Stimulated activated CD4-positive, alpha-beta T cell treated with anti-CD3 and anti-CD28 coated beads, Interleukin-1b, Interleukin-23, amount 100 ng/mL, for 24 hours (primary cell): Measurements from ENCODE around the gene ZNF277.

Experiments used
- DNase-seq, 4 experiments: peaks; one replicate each; pipeline ENCODE4 v3.0.0-alpha.2; 2020; ENCODE audit warnings: low read depth in 4 of 4, low spot score in 1 of 4

The ZNF277 gene

DNA sequence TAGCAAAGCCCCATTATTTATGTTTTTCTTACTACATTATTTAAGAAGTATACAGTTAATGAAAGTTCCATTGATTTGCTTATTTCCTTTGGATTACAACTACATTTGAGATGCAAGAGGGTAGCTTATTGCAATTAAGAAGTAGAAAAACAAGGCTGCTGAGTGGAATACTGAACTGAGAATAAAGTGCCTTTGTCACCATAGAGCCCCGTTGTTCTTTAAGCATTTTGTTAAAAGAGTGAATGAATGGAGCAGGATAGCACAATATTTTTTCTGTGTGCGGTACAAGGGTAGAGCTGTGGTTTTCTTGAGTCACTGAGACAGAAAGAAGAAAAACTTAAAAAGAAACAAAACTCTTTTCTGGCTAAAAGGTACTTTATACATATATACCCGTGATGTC lies 45.6 kb downstream of the ZNF277 start:
- DNase-seq, result no peak

DNA sequence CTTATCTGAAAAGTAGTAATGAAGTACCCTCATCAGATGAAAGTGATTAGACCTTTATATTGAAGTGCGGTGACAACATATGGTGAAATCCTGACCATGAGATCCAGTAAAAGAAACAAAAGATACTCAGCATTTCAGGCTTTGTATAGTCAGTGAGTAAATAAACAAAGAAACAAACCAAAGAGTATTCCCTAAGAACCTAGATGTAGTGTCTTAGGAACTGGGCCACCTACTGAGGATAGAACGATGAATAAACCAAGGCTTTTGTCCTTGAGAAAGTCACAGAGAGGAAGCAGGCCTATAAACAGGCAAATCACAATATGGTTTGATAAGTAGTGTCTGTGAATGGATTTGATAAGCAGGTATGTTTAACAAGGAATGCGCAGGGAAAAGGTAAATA lies 46.2 kb downstream of the ZNF277 start:
- DNase-seq, result no peak

DNA sequence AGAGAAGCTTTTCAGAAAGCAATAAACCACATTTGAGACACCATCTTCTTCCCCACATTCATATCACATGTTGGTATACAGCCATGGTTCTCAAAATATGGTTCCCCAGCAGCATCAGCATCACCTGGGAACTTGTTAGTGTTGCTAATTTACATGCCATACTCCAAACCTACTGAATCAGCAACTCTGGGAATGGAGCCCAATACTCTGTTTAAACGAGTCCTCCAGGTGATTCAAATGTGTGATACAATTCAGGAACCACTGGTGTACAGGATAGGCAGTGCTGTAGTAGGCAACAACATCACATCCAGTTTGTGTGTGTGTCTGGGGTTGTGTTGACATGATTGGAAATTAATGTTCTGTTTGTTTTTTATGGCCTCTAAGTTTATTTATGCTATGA lies 47.7 kb downstream of the ZNF277 start:
- no peak for DNase-seq

DNA sequence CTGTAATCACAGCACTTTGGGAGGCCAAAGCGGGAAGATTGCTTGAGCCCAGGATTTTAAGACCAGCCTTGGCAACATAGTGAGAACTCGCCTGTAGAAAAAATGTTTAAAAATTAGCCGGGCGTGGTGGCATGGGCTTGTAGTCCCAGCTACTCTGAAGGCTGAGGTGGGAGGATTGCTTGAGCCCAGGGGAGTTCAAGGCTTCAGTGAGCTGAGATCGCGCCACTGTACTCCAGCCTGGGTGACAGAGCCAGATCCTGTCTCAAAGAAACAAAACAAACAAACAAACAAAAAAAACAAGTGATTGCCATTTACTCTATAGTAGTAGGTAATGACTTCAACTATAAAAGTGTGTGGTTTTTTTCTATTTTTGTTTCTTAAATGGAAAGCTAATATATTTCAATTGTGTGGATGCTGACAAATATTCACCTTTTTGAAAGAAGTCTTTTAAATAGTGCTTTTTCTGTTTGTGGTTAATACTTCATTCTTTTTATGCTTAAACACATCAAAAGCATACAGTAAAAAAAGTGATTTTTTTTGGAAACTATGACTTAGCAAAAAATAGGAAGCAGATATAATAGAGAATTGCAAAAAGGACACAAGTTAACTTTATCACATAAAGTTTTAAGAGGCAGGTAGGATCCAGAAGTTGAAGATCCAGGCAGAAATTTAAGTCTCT lies 48.4 kb downstream of the ZNF277 start:
- DNase-seq, result no peak

DNA sequence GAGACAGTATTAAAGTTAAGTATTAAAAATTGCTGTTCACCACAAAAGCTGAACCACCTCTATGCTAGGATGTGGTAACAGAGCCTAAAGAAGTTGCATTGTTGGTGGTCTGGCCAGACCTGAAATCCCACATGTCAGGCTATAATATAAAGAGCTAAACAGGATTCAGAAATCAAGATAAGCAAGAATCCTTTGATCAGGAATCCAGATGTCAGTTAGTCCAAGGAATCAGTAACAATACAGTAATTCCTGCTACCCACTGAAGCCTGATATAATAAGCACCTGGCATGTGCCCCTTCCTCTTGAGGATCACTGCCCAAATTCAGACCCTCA lies 48.9 kb downstream of the ZNF277 start:
- DNase-seq, result no peak

DNA sequence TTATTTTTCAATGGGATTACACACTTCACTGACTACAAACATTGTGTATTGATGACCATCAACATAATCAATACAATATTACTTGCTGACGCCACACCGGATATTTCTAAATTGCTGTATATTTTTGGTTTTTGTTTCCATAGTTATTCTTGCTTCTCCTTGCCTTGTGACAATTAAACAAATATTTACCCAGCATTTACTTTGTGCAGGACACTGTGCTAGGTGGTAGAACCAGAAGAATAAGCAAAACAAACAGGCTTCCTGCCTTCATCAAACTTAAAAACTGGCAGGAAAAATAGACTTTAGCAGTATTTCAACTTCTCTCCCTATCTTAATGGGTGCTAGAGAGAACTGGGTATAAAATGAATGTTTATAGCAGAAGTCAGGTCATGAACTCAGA lies 50.6 kb downstream of the ZNF277 start:
- no peak for DNase-seq

DNA sequence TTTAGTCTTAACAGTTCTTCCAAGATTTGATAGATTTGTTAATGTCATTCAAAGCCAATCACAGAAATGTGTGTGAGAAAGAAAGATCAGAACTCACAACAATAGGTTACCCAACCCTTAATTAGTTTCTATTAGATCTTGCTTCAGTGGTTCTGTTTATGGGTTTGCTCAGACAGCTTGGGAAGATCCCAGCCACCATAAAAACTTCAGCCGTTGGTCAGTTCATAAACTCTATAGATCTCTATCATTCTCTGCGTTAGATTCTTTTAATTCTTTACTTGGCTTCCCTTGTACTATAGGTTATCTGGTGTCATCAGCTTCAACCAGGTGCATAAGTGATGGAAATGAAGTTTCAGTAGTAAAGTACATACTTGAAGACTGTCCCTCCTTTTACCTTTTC lies 54.4 kb downstream of the ZNF277 start:
- DNase-seq, result no peak

DNA sequence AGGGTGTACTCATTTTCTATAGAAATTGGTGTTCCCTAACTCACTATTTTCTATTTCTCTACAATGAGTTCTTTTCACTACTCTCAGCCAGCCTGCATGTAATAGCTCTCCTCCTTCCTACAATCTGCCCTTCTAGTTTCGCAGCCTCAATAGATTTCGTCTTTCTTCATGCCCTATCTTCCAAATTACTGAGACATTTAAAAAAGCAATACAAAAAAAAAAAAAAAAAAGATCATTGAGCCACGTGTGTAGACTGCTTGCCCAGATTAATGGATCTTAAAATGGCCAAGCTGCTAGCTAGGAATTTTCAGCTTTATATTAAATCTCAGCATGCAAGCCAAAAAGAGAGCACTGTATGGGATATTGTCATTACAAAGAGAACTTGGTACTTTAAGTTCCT lies 55.5 kb downstream of the ZNF277 start:
- no peak for DNase-seq

DNA sequence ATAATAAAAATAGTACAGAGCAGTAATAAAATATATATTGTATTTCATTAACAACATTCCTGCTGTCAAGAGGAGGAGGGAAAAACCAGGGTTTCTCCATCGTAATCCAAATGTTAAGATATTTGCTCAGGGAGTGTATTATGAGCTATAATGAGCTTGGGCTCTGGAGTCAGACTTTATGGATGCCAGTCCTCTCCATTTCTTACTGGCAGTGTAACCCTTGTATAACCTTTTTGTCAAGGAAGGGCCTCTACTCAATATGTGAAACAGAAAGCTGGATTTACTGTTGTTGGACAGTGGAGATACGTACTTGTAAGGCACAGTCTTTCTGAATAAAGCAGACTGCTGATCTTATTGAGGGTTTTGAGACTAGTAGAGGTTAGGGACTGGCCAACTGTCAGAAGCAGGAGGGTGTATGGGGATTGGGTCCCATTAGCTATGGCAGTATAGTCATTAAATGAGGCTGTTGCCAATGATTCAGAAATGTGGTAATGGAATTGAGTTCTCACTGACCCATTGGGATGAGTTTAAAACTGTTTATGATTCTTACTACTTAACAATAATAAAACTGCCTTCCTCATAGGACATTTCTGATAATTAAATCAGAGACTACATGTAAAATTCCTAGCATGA lies 56.5 kb downstream of the ZNF277 start:
- no peak for DNase-seq

DNA sequence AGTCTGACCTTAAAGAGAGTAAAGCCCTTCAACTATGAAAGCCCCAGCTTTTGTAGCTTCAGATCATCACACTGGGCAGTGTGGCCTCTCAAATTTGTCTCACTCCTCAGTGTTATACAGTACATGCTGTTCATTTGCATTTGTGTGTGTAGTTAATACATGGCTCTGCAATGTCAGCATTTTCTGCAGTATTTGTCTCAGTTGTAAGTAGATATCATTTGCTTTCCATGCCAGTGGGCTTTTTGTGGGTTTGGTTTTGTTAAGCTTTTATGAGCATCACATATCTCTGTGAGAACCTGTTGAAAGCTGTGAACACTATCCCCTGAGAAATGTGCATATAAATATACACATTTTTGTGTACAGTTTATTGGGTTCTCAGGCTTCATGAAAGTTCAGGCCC lies 57.0 kb downstream of the ZNF277 start:
- no peak for DNase-seq

DNA sequence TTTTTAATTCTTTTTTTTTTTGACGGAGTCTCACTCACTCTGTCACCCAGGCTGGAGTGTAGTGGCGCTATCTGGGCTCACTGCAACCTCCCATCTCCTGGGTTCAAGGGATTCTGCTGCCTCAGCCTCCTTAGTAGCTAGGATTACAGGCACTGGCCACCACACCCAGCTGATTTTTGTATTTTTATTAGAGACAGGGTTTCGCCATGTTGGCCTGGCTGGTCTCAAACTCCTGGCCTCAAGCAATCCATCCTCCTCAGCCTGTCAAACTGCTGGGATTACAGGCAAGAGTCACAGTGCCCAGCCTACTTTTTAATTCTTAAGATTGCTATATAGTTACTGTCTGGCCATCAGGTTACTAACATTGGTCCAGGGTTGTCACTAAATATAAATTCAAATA lies 59.6 kb downstream of the ZNF277 start:
- DNase-seq, result no peak

DNA sequence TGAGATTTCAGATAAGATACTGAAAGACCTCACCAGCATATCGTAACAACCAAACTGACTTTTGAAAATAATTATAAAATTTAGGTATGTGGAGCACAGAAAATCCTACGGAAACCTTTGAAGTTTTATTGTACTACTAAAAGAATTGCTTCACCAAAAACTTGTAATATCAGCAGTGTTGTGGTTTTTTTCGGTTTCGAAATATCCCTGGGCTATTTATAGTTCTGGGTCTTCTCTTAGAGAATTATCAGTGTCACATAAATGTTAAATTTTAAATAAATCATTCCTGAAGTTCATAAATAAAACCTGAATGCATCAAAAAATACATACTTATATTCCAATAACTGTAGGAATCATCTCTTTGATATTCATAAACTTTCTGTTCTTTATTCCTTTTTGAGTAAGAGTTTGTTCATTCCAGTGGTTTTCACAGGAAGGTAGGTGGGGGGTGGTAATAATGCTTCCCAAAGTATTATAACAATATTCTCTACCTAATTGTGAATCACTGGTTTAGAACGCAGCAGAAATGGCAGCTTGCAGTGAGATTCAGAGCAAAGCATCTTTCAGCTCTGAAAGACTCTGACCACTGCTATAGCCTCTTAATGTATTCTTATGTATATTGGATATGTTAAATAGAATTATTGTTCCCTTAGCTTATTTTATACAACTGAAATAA lies 60.2 kb downstream of the ZNF277 start:
- no peak for DNase-seq

DNA sequence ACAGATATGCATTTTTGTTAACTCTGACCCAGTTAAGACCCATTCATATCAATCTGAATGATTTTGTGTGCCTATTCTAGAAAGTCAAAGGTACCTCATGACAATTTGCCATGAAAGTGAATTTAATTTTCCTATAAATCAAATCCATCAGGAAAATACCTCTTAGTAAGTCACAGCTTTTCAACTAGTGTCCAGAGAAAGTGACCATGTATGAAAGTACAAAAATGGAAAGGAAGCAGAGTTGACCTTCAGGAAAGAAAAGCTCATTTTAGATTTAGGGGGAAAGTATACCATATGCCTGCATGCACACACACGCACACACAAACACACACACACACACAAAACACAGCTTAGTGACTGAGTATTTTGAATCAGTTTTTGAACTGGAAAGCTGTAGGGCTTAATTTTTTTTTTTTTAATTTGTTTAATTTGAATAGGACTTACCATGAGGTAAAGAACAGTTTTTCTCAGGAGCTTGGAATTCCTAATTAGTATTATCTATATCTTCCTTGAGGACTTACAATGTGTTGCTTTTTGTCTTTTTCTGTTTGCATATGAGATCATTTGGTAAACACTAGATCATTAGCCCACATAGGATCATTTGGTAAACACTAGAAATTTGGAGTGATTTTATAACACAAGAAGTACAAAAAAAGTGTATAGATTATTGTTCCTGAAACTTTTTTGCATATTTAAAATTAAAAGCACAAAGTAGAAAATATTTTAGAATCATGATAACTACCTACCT lies 61.6 kb downstream of the ZNF277 start:
- DNase-seq, result no peak

DNA sequence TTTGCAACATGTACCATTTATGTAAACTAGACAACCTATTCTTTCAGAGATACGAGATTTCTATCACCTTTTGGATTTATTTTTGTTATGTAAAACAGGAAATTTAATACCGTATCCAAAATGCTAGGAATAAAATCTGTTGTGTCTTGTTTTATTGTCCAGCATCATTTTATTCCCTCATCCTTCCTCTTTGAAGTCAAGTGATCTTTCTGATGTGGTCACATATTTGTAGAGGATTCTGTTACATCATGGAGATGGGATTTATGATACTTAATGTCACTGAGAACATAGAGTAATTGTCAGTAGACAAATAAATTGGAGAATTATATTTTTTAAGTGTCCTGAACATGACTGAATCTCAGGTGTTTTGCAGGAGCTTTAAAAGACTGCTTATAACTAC lies 64.7 kb downstream of the ZNF277 start:
- no peak for DNase-seq

DNA sequence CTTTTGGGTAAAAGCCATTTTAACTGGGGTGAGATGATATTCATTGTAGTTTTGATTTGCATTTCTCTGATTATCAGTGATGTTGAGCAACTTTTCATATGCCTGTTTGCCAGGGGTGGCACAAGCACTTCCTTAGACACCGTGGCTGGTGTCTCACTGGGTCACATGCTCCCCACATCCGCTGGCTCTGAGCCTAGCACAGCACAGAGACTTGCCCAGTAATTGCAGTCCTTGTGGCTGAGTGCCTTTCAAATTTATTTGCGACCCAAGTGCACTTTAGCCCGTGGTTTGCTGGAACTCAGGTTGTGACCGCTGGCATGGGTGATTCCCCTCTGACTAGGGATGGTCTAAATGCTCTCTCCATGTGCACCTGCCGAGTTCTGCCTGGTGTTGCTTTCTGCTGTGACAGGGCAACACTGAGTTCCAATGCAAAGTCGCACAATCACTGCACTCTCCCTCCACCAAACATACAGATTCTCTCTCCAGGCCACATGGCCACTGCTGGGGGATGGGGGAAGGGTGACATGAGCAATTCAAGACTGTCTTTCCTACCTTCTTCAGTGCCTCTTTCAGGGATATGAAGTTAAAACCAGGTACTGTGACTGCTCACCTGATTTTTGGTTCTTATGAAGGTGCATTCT lies 66.5 kb downstream of the ZNF277 start:
- DNase-seq, result no peak

DNA sequence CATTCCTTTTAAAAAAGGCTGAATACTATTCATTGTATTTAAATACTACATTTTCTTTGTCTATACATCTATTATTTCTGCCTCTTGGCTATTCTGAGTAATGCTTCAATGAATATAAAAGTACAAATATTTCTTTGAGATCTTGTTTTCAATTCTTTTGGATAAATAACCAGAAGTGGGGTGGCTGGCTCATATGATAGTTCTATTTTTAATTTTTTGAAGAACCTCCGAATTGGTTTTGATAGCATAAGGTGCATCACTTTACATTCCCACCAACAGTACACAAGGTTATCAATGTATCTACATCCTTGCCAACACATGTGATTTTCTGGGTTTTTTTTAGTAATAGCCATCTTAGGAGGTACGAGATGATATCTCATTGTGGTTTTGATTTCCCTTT lies 72.5 kb downstream of the ZNF277 start:
- DNase-seq, result no peak

DNA sequence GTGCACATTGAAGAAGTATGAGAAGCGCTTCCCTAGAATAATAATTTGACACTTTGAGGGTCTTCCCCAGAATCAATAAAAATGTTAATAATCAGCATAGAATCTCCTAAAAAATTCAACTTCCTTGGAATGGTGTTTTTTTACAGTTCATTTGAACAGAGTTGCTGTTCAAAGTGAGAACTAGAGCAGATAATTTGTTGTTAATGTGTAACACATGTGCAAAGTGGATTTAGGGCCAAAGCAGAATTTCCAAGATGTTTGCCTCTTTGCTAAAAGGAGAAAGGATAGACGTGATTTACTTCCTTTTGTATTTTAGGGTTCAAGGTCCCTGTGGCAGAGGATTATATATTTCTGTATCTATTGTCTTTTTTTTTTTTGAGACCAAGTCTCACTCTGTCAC lies 73.8 kb downstream of the ZNF277 start:
- DNase-seq, result no peak

DNA sequence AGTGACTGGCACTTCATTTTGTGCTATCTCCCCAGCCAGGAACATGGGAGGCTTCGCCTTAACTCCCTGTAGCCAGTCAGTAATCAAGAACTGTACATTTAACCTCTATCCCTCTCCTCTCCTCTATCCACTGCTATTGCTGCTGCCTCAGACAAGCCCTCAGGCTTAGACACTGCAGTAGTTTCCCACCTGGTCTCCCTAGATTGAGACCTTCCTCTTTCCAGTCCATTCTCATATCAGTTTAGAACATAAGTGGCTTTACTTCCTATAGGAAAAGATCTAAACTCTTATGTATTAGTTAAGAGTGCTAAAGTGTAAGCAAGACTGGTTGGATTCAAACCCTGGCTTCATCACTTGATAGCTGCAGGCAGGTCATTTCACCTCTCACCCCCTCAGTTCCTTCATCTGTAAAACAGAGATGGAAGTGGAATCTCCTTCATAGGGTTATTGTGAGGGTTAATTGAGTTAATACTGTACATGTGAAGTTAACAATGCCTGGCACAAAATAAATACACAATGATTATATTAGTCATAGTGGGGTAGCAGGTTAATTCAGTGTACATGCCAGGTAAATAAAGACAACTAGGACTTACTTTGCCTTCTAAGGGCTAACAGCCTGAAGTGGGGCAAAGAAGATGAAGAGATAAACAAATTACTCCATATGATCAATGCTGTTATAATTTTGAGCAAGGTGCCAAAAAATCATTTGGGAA lies 76.1 kb downstream of the ZNF277 start:
- no peak for DNase-seq

DNA sequence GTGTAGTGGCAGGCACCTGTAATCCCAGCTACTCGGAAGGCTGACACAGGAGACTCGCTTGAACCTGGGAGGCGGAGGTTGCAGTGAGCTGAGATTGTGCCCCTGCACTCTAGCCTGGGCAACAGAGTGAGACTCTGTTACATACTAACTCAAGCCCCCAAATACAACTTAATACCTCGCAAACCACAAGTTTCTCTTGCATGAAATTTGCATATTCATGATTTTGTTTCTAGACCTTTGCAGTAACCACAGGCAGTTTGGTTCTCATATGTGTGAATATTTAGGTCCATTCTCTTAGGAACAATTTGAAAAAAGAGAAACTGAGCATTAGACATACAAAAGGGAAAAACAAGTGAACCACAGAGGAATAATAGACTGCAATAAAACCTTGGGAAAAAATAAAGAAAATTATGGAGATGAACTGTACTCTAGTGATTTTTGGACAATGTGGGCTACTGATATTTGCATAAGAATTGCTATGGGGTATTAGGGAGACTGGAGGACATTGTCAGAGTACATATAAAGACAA lies 77.0 kb downstream of the ZNF277 start:
- DNase-seq, result no peak

DNA sequence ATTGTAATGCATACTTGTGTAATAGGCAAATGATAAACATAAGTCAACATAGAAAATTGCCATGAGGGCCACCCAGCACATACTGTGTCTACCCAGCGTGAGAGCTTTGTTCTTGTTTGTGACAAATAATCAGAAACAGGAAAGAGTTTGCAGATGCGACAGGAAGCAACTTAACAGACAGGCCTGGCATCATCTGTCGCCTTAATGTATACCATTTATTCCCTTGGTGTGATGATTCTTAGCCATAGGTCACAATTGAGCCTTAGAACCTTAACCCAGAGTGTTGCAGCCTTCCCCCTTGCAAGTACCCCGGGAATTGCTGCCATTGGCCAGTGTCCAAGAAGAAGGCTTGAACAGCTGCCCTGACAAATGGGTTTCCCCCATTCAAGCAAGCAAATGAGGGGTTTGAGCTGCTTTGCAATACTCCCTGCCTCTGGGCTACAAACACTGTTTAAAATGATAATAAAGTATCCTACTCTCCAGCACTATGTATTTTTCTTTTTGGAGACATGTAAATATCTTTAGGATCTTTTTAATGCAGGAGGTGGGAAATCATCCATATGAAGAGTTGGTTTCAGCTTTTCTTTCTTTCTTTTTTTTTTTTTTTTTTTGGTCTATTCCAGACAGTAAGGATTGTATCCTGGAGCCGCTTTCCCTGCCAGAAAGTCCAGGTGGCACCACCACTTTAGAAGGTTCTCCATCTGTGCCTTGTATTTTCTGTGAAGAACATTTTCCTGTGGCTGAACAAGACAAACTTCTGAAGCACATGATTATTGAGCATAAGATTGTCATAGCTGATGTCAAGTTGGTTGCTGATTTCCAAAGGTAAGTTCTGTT lies 80.0 kb downstream of the ZNF277 start:
- DNase-seq, result no peak
